Head of caudate nucleus (tissue), 42 donors: Measurements from ENCODE around the gene HLCS.

Experiments used
- DNase-seq, 42 donors: peaks; one replicate each; pipeline versions ENCODE4 v3.0.0 to v3.0.0-alpha.2; 2020 to 2021; ENCODE audit warnings: mixed read lengths in 7 of 42
- intact Hi-C: fragments of 100-400 bp; cut with DNase I; formaldehyde crosslinking; loops from one replicate; pipeline ENCODE4 v1.15.0; 2022

Gene HLCS

DNA sequence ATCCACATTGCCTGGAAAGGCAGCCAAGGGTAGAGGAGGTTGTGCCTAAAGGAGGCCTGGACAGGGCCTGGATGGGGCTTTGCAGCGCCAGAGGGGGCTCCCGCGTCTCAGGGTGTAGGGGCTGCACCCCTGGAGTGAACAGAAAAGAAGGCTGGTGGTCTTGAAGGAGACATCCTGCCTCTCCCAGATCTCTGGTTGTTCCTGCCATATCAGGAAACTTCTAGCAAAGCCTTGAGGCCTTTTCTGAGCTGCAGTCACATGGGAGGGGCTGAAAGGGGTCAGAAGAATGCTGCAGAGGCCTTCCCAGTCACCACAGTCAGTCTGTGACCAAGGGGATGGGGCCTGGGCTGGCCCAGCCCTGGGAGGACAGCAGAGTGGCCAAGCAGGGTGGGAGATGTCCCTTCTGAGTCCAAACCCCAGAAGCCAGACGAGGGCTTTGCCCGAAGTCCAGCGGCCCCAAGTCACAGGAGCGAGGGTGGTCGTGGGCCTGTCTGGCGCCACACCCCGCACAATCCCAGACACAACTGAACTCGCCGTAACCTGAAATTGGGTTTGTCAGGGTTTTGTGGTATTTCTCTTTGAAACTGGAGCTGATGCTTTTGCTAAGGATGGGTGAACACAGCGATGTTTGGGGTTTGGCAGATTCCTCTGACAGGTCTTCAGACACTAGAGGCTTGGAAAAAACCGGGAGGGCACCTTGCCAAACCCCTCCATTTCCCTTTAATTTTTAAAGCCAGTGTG lies 237.9 kb downstream of the HLCS start:
- intact Hi-C loops: loop anchor here (10.0 kb wide), 1 partner anchor 224 kb away; no protein-coding TSS in a partner anchor

DNA sequence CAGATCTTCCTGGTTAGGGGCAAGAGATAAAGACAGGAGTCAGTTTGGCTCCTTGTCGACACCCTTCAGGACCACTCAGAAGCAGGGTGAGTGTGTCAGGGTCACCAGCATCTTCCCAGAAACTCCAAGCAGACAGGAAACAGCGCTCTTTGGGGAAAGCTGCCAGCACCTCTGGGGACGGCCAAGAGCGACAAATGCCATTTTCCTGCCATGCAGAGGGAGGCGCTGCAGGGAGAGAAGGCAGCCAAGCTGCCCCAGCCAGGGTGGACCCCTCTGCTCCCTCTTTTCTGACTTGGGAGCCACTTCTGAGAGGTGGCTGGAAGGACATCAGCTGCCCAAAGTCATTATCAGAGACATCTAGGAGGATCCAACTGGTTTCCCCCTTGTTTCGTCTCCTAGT lies 238.6 kb downstream of the HLCS start:
- intact Hi-C loops: loop anchor here (10.0 kb wide), 1 partner anchor 223 kb away; no protein-coding TSS in a partner anchor
- DNase-seq: peak in 3 of 42 donors; percentile 3 to 27 (median 3)

More for the DNA sequence above, 237.9 kb downstream of the HLCS start:
- peak in 10 of 42 donors; percentile 1 to 23 (median 4) for DNase-seq

DNA sequence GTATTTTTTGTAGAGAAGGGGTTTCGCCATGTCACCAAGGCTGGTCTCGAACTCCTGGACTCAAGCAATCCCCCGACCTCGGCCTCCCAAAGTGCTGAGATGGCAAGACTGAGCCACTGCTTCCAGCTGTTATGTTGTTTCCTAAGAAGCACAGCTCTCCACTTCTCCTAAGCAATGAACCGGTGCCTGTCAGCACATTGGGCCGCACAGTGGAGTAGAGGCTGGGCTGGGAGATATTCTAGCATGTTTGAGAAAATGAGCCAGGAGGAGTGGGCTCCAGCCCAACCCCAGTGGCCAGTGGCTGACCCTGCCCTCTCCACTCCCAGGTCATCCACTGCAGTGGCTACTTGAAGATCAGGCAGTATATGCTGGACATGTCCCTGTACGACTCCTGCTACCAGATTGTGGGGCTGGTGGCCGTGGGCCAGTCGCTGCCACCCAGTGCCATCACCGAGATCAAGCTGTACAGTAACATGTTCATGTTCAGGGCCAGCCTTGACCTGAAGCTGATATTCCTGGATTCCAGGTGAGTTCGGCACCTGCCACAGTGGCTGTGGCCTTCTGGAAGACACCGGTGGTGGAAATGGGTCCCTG lies 240.6 kb downstream of the HLCS start:
- peak in 7 of 42 donors; percentile 1 to 7 (median 2) for DNase-seq
- intact Hi-C loops: loop anchor here (10.0 kb wide), 1 partner anchor 221 kb away; no protein-coding TSS in a partner anchor

DNA sequence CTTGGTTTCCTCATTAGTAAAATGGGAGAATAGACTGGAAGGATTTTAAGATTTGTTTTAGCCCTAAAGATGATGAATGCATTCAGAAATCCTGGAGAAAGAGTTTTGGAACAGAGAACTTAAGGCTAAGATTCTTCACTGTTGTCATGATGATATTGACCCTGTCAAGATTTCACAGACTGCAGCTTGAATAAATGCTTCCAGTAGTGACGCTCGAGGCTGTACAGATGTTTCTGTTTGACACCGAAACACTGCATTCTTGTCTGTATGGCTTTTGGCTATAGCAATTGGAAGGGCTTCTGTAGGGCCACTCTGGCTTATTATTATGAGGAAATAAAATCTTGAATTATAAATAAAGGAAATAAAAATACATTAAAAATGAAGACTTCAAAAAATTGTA lies 241.8 kb downstream of the HLCS start:
- no peak for DNase-seq
- intact Hi-C loops: loop anchor here (10.0 kb wide), 1 partner anchor 220 kb away; no protein-coding TSS in a partner anchor

DNA sequence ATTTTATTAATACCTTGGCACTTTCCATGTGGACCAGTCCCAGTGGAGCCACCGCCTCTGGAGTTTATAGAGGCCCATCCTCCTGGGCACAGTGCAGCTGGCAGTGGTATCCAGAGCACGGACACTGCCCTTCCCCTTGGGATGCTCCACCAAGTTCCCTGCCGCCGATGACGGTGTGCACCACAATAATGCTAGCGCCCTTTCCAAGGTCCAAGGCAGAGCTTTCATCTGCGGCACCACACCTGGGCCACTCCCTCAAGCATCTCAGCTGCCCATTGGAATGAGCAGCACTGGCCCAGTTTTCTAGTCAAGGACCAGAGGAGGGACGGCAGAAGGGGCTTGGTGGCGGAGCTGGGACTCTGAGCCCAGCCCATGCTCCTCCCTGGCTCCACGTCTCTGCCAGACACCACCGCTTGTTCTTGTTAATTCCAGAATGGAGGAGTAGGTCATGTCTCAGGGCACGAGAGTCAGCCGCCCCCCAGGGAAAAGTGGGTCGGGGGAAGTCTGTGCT lies 243.0 kb downstream of the HLCS start:
- peak in 8 of 42 donors; percentile 1 to 32 (median 6) for DNase-seq
- intact Hi-C loops: loop anchor here (10.0 kb wide), 1 partner anchor 219 kb away; no protein-coding TSS in a partner anchor

DNA sequence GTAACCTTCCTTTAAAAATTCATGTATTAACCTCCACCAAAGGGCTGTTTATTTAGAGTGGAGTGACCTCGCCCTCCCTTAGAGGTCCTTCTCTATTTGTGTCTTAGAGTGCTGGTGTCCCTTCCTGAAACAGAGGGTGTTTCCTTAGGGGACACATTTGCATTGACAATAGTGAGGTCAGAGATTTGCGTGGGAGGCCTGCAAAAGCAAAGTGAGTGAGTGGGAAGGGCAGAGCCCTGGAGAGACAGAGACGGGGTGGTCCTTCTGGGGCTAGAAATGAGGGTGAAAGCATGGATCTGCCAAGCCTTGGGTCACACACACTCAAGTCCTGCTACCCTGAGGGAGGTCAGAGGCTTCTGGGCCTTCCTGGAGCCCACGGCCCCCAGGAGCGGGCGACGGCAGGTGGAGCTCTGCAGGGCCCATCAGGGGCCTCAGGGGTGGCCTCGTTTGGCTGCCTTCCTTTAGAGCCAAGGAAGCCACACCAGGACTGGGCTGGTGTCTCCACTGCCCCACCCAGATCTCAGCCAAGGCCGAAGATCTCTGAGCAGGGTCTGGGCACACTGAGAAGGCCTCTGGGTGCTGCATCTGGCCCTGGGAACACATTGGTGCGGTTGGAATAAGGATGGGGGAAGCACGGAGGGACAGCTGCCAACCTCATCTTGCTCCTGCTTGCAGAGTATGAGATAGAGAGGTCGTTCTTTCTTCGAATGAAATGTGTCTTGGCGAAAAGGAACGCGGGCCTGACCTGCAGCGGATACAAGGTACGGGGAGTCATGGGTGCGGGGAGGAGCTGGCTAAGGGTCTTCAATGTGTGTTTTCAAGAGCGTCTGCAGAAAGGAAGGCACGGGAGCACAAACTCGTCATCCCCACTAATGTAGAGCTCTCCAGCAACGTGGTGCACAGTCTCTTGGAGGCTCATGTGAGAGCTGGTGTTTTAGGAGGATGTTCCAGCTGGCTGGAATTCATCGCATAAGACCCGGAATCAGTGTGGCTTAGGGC lies 243.8 kb downstream of the HLCS start:
- intact Hi-C loops: loop anchor here (10.0 kb wide), 1 partner anchor 218 kb away; no protein-coding TSS in a partner anchor
- DNase-seq: peak in 9 of 42 donors; percentile 1 to 9 (median 3)

DNA sequence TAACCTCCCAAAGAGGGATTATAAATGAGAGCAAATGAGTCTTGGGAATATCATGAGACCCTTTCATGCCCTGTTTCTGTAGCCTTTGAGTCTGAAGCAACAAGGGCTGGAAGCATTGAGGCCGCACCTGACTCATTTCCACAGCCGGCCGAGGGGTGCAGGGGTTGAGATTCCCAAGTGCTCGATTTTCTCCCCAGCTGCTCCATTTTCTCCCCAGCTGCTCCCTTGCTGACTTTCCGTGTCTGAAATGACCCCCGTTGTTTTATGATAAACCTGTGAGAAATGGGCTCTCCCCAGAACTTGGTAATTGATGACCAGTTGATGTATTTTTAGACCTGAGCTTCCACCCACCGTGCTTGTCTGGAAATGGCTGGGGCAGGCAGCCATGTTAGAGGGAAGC lies 244.7 kb downstream of the HLCS start:
- intact Hi-C loops: loop anchor here (10.0 kb wide), 1 partner anchor 217 kb away; no protein-coding TSS in a partner anchor
- peak in 5 of 42 donors; percentile 3 to 12 (median 9) for DNase-seq

DNA sequence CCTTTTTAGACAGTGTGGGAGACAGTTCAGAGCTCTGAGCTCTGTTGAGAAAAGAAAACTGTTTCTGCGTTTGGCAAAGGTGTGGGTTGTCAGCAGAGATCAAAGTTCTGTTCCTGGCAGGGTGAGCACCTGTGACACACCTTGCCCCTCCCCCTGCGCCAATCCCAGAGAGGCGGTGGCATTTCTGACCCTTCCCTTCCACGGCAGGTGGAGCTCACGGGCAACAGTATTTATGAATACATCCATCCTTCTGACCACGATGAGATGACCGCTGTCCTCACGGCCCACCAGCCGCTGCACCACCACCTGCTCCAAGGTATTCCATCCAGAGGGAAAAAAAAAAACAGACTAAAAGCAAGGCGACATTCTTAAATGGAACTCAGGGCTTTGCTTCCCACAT lies 246.9 kb downstream of the HLCS start:
- intact Hi-C loops: loop anchor here (10.0 kb wide), 1 partner anchor 215 kb away; no protein-coding TSS in a partner anchor

DNA sequence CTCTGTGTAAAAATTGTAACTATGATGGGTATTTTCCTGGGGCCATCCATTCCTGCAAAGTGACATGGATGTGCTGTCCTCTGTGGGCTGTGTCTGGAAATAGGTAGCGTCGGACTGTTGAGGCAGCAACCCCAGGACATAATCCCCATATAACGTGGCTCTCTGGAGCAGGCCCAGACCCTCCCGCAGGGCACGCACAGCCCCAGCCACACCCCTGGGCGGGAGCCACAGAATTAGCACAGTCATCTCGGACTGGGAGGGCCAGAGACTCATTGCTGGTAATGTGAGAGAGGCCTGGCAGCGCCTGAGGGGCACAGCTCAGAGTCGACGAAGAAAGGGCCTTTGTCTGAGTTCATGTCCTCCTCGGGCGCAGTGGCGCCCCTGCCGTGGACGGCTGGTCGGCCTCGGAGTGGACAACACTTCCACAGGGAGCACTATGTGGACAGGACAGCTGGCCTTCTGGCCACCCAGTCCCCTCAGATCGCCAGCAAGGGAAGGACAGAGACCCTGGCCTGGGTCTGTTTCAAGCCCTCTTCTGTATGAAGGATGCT lies 247.4 kb downstream of the HLCS start:
- DNase-seq: peak; percentile 26 to 92 (median 80)

More for the DNA sequence above, 246.9 kb downstream of the HLCS start:
- DNase-seq: peak in 5 of 42 donors; percentile 2 to 32 (median 23)

DNA sequence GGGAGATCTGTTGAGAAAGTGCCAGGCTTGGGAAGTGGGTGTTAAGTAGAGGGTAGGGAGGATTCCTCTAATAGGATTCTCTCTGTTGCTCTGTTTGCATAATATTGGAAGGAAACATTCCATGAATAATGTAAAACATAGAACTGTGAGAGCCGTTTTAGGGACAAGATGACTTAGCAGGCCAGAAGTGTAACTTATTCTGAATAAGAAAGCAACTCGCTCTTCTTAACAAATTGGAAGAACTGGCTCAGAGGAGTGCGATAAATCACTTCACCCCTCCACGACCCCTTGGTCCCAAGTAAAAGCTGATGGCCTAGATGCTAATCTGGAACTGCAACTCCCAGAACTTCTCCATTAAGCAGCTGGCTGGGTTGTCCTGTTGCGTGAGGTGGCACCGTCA lies 248.5 kb downstream of the HLCS start:
- intact Hi-C loops: no loop called here
- DNase-seq: peak in 3 of 42 donors; percentile 1 to 22 (median 4)

More for the DNA sequence above, 247.4 kb downstream of the HLCS start:
- intact Hi-C loops: no loop called here

DNA sequence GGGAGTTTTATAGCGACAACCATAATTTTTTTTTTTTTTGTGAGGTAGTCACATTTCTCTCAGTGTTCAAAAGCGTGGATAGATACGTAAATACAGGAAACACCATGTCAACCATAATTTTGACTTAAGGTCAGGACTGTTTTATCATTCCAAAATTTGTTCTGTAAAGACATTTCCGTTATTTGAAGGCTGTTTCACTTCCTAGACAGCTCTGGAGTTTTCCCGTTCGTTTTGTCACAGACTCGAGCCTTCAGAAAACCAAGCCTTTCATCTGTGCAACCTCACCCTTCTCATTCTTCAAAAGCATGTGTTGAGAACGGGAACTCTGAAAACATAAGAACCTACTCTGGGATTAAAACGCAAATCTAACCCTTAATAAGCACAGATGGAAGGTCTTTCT lies 249.6 kb downstream of the HLCS start:
- intact Hi-C loops: no loop called here

DNA sequence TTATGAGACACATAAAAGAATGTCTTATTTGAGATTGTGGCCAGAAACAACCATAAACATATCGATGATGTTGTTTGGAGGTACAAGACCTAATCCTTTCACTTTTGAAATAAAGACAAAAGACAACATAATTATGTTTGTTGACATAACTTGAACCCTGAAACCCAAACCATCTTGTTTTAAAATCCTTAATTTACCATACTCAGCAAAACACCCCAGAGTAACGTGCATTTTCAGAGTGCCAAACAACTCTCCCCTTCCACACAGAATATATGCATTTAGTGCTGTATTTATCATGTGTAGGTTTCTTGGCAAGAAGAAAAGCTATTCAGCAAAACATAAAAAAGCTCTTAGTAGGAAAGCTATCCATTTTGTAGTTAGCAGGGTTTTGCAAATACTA lies 250.1 kb downstream of the HLCS start:
- intact Hi-C loops: no loop called here
- DNase-seq: no peak

More for the DNA sequence above, 249.6 kb downstream of the HLCS start:
- DNase-seq: peak in 1 of 42 donors; percentile 1

DNA sequence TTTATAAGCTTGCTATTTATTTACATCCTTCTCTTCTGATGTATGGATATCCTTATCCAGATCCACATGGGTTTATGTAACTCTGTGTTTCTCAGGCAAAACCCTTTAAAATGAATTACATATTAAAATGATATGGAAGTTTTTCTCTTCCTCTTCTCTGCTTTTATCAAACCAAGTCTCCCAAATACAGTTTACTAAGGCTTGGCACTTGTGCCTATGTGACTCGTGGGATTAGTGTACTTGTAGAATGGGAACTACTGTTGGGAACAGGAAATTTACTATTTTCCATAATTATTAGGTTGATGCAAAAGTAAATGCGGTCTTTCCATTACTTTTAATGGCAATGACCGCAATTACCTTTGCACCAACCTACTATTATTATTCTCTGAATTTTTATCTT lies 252.7 kb downstream of the HLCS start:
- intact Hi-C loops: no loop called here
- DNase-seq: no peak

DNA sequence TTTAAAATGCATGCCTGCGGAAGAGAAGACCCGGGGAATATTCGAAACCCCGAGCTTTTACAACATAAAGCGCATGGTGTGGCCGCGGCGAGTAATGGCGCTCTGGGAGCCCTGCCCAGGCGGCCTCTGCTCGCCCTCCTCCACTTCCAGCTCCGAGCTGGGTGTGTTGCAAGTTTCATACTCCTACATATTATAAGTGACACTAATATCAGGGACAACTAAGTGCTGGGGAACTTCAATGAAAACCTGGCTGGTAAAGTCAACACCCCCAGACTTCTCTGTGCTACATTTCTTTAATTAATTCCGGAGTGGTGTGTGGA lies 255.8 kb downstream of the HLCS start:
- DNase-seq: peak in 3 of 42 donors; percentile 8 to 27 (median 13)
- intact Hi-C loops: no loop called here

DNA sequence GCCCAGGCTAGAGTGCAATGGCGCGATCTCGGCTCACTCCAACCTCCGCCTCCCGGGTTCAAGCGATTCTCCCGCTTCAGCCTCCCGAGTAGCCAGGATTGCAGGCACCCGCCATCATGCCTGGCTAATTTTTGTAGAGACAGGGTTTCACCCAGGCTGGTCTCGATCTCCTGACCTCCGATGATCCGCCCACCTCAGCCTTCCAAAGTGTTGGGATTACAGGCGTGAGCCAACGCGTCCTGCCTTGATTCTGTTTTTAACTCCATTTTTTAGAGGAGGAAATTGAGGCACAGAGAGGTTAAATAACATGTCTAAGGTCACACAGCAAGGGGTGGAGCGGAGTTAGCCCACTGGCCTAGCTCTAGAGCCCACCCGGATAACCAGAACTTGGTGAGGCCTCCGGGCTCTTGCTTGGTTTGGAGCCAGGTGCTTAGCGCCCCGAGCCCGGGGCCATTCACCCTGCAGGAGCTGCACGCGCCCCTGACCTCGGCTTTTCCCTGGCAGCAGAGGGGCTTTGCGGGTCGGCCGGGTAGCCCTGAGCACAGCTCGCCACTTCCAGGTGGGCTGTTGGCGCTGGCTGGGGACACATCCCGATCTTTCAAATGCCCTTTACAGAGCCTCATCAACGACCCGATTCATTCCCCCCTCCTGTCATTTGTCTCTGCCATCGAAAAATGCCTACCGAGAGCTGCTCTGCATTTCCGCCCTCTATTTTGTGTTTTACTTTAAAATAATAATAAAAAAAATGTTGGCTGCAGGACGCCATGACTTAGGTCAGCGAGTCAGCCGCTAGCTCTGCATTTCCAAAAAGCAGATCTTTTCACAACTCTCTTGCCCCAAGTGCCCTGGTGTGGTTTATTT lies 256.4 kb downstream of the HLCS start:
- intact Hi-C loops: no loop called here
- DNase-seq: peak in 3 of 42 donors; percentile 1 to 28 (median 19)

DNA sequence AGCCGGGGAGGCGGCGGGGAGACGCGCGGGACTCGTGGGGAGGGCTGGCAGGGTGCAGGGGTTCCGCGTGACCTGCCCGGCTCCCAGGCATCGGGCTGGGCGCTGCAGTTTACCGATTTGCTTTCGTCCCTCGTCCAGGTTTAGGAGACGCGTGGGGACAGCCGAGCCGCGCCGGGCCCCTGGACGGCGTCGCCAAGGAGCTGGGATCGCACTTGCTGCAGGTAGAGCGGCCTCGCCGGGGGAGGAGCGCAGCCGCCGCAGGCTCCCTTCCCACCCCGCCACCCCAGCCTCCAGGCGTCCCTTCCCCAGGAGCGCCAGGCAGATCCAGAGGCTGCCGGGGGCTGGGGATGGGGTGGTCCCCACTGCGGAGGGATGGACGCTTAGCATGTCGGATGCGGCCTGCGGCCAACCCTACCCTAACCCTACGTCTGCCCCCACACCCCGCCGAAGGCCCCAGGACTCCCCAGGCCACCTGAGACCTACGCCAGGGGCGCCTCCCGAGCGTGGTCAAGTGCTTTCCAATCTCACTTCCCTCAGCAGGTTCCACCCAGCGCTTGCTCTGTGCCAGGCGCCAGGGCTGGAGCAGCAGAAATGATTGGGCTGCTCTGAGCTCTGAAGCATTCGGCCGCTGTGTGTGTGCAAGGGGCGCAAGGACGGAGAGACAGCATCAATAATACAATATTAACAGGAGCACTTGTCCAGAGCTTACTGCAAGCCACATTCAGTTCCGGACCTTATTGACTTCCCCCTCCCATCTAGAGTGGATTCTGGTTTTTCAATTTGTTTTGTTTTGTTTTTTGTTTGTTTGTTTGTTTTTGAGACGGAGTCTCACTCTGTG lies 257.2 kb downstream of the HLCS start:
- DNase-seq: peak in 4 of 42 donors; percentile 2 to 37 (median 28)
- intact Hi-C loops: no loop called here
